Measurements from ENCODE around the gene GAGE12C. TPM values are rescaled to one million over a fixed set of nuclear protein-coding genes. Genes with fewer than 3 reads are reported as not detected.
"Not testable (repeated sequence)": the region's sequence is repeated elsewhere in the genome, so short reads cannot be mapped to it uniquely, and the experiment has no call there.

Gene GAGE12C, protein sequence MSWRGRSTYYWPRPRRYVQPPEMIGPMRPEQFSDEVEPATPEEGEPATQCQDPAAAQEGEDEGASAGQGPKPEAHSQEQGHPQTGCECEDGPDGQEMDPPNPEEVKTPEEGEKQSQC
- polyA plus RNA-seq (ENCODE audit: insufficient read length in 3 of 3): not detected
- long read RNA-seq, donor 1: 0 reads
- long read RNA-seq, donor 2: 0 reads
- long read RNA-seq, donor 3: 0 reads
- long read RNA-seq, donor 4: 0 reads
- long read RNA-seq, donor 5: 0 reads
- long read RNA-seq, donor 6: 0 reads
- long read RNA-seq, donor 7: 0 reads
- long read RNA-seq, donor 8: 0 reads
- long read RNA-seq, donor 9: 0 reads
- long read RNA-seq, donor 10: 0 reads
- long read RNA-seq, donor 11: 0 reads
- long read RNA-seq, donor 12: 0 reads
- long read RNA-seq, donor 13: 0 reads
- long read RNA-seq, donor 14: 0 reads
- long read RNA-seq, donor 15: 0 reads
- long read RNA-seq, donor 16: 0 reads

DNA sequence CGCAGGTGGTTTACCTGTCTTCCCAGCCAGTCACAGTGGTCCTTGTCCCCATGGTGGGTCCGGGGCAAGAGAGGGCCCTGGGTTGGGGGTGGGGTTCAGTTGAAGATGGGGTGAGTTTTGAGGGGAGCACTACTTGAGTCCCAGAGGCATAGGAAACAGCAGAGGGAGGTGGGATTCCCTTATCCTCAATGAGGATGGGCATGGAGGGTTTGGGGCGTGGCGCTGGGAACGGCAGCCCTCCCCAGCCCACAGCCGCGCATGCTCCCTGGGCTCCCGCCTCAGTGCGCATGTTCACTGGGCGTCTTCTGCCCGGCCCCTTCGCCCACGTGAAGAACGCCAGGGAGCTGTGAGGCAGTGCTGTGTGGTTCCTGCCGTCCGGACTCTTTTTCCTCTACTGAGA, at the start of gene GAGE12C:
Gene GAGE12C (plus strand): TSS at position 301 of the 400 bp plus-strand sequence. CDS start 1,155 bp downstream, outside the sequence.
- not testable (repeated sequence) for DNase-seq

DNA sequence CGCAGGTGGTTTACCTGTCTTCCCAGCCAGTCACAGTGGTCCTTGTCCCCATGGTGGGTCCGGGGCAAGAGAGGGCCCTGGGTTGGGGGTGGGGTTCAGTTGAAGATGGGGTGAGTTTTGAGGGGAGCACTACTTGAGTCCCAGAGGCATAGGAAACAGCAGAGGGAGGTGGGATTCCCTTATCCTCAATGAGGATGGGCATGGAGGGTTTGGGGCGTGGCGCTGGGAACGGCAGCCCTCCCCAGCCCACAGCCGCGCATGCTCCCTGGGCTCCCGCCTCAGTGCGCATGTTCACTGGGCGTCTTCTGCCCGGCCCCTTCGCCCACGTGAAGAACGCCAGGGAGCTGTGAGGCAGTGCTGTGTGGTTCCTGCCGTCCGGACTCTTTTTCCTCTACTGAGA, 9.5 kb downstream of the GAGE12C start, which contains the start of gene GAGE12D:
Gene GAGE12D (plus strand): TSS at position 301 of the 400 bp plus-strand sequence. CDS start 1,155 bp downstream, outside the sequence.
- DNase-seq: not testable (repeated sequence)

DNA sequence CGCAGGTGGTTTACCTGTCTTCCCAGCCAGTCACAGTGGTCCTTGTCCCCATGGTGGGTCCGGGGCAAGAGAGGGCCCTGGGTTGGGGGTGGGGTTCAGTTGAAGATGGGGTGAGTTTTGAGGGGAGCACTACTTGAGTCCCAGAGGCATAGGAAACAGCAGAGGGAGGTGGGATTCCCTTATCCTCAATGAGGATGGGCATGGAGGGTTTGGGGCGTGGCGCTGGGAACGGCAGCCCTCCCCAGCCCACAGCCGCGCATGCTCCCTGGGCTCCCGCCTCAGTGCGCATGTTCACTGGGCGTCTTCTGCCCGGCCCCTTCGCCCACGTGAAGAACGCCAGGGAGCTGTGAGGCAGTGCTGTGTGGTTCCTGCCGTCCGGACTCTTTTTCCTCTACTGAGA, 19.0 kb downstream of the GAGE12C start, which contains the start of gene GAGE12E:
Gene GAGE12E (plus strand): TSS at position 301 of the 400 bp plus-strand sequence. CDS start 1,155 bp downstream, outside the sequence.
- not testable (repeated sequence) for DNase-seq

DNA sequence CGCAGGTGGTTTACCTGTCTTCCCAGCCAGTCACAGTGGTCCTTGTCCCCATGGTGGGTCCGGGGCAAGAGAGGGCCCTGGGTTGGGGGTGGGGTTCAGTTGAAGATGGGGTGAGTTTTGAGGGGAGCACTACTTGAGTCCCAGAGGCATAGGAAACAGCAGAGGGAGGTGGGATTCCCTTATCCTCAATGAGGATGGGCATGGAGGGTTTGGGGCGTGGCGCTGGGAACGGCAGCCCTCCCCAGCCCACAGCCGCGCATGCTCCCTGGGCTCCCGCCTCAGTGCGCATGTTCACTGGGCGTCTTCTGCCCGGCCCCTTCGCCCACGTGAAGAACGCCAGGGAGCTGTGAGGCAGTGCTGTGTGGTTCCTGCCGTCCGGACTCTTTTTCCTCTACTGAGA, 28.6 kb downstream of the GAGE12C start, which contains the start of gene GAGE12F:
Gene GAGE12F (plus strand): TSS at position 301 of the 400 bp plus-strand sequence. CDS start 1,155 bp downstream, outside the sequence.
- DNase-seq: not testable (repeated sequence)

DNA sequence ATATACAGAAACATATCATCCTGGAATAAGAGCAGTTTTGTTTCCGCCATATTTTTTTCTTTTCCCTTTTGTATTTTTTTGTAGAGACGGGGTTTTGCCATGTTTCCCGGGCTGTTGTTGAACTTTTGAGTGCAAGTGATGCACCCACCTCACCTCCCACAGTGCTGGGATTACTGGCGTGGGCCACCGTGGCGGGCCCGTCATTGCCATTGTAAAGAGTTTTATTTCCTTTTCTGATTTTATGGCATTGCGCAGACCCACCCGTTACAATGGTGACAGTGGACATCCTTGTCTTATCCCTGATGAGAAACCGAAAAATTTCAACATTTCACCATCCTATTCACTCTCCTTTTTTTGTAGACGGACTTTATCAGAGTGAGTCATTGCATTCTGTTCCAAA, 36.8 kb downstream of the GAGE12C start:
- DNase-seq: not testable (repeated sequence)

DNA sequence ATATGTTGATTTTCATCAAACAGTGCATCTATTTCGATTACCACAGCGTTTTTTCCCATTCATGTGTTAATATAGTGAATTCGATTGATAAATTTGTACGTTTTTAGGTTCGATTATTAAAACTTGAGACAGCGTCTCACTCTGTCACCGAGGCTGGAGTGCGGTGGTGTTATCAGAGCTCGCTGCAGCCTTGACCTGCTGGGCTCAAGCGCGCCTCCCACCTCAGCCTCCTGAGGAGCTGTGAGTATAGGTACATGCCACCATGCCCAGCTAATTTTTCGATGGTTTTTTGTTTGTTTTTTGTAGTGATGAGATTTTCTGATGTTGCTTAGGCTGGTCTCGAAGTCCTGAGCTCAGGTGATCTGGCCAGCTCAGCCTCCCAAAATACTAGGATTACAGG, 37.2 kb downstream of the GAGE12C start:
- DNase-seq: not testable (repeated sequence)

DNA sequence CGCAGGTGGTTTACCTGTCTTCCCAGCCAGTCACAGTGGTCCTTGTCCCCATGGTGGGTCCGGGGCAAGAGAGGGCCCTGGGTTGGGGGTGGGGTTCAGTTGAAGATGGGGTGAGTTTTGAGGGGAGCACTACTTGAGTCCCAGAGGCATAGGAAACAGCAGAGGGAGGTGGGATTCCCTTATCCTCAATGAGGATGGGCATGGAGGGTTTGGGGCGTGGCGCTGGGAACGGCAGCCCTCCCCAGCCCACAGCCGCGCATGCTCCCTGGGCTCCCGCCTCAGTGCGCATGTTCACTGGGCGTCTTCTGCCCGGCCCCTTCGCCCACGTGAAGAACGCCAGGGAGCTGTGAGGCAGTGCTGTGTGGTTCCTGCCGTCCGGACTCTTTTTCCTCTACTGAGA, 38.1 kb downstream of the GAGE12C start, which contains the start of gene GAGE12G:
Gene GAGE12G (plus strand): TSS at position 301 of the 400 bp plus-strand sequence. CDS start 1,155 bp downstream, outside the sequence.
- not testable (repeated sequence) for DNase-seq

DNA sequence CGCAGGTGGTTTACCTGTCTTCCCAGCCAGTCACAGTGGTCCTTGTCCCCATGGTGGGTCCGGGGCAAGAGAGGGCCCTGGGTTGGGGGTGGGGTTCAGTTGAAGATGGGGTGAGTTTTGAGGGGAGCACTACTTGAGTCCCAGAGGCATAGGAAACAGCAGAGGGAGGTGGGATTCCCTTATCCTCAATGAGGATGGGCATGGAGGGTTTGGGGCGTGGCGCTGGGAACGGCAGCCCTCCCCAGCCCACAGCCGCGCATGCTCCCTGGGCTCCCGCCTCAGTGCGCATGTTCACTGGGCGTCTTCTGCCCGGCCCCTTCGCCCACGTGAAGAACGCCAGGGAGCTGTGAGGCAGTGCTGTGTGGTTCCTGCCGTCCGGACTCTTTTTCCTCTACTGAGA, 47.7 kb downstream of the GAGE12C start, which contains the start of gene GAGE12H:
Gene GAGE12H (plus strand): TSS at position 301 of the 400 bp plus-strand sequence. CDS start 1,155 bp downstream, outside the sequence.
- DNase-seq: not testable (repeated sequence)

Other genes starting within 250 kb of the GAGE12C start
- not detected for gene GAGE10, start 228.5 kb upstream of the GAGE12C start, polyA plus RNA-seq (ENCODE audit: insufficient read length in 3 of 3)
- gene GAGE12J, start 210.1 kb upstream of the GAGE12C start, polyA plus RNA-seq (ENCODE audit: insufficient read length in 3 of 3): not detected
- not detected for gene GAGE13, start 200.6 kb upstream of the GAGE12C start, polyA plus RNA-seq (ENCODE audit: insufficient read length in 3 of 3)
- gene GAGE12D, start 9.6 kb downstream of the GAGE12C start, polyA plus RNA-seq (ENCODE audit: insufficient read length in 3 of 3): not detected
- not detected for gene GAGE12E, start 19.1 kb downstream of the GAGE12C start, polyA plus RNA-seq (ENCODE audit: insufficient read length in 3 of 3)
- not detected for gene GAGE12F, start 28.7 kb downstream of the GAGE12C start, polyA plus RNA-seq (ENCODE audit: insufficient read length in 3 of 3)
- not detected for gene GAGE12G, start 38.2 kb downstream of the GAGE12C start, polyA plus RNA-seq (ENCODE audit: insufficient read length in 3 of 3)
- not detected for gene GAGE12H, start 47.8 kb downstream of the GAGE12C start, polyA plus RNA-seq (ENCODE audit: insufficient read length in 3 of 3)
- gene GAGE2A, start 57.3 kb downstream of the GAGE12C start, polyA plus RNA-seq (ENCODE audit: insufficient read length in 3 of 3): not detected
- gene GAGE1, start 66.8 kb downstream of the GAGE12C start, polyA plus RNA-seq (ENCODE audit: insufficient read length in 3 of 3): not detected
- gene PAGE1, start 163.8 kb downstream of the GAGE12C start, polyA plus RNA-seq (ENCODE audit: insufficient read length in 3 of 3): not detected